NCI-H1436 (cell line): ENCODE results near the gene PMFBP1.

Source experiments
- DNase-seq: peaks from one replicate; lab custom pipeline; 2025; lab: John Stamatoyannopoulos, UW

PMFBP1 gene

GRCh38 chr16:72172105-72173034, at the start of gene PMFBP1:
PMFBP1 (minus strand) TSS chr16:72172155; CDS start chr16:72171208, 947 bp downstream.
- no peak for DNase-seq

GRCh38 chr16:72221630-72222024, 49.7 kb upstream of the PMFBP1 start:
- no peak for DNase-seq

DNA sequence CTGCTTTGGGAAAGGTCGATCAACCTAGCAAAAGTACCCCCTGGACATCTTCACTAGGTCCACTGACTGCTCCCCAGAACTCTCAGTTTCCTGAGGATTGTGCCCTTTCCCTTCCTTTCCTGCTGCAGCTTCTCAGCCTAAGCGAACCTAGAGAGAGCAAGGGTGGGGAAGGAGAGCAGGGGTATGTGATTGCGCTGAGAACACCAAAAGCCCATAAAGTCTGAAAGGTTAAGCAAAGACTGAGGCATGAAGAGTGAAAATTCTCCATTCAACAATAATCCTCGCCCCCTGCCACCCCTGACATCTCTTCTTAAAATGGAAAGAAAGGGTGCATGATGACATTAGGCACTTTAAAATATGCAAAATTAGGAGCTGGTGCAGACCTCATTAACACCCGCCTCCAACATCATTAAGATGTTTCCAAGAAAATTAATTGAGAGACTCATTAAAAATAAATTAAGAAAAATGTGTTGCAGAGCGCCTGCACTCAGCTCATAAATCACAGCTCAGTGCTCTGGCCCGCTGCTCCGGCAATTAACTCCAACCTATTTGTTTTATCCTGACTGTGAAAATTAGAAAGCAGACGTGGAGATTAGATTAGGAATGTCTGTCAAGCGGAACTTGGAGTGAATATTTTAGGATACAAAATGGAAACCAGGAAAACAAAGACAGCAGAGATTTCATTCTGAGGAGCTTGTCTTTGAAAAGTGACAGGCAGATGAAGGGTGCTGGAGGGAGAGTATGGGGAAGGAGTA, 49.1 kb upstream of the PMFBP1 start:
- DNase-seq = no peak

- no peak for DNase-seq
Observed at GRCh38 chr16:72219282-72219681, 47.3 kb upstream of the PMFBP1 start.

DNA sequence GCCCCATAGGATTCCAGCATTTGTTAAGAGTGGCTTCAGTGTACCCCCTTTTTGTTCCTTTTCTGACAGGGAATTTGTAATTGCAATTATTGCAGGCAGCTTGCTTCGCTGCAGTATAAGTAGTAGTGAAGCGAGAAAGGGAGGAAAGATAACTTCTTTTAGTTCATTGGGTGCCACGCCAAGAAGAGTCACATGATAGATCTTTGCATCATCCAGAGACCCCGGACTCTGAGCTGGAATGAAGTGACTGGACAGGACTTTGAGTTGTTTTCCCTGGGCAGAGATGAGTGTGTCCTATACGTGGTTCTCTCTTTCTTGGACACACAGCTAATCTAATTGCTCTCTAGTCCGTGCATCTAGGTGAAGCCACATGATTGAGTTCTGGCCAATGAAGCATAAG, 44.8 kb upstream of the PMFBP1 start:
- no peak for DNase-seq

- no peak for DNase-seq
Observed at GRCh38 chr16:72214821-72215220, 42.9 kb upstream of the PMFBP1 start.

DNA sequence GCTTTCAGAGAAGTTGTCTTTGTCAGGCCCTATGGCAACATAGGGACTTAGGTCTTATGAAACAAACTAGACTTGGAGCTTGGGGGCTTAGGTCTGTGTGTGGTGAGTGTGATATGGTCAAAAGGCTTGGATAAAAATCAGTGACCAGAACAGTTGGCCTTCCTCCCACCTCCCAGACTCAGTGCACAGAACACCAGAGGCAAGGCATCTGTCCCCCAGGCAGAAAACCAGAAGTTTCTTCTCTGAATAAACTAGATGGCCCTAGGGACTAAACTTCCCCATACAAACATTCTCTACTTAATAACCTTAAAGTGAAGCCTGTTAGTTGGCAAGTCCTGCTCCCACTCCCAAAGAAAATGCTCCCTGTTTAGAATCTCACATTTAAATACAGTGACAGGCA, 39.2 kb upstream of the PMFBP1 start:
- DNase-seq = no peak

DNA sequence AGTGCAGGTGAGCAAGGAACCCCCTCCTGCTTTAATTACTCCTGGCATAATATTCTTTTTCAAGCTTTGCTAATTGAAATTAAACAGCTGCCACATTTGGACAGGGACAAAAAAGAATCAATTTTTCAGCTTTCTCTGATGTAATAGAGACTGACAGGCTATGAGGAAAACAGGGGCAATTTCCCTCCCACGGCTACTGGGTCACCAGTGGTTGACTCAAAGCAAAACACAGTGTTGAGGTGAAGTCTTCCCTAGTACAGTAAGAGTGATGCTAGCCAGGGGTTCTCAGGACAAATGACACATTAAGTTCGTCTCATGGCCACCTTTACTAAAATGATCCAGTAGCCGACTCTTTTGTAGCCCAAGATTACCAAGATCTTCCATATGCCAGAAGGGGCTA, 38.6 kb upstream of the PMFBP1 start:
- no peak for DNase-seq

GRCh38 chr16:72210072-72210471, 38.1 kb upstream of the PMFBP1 start:
- DNase-seq = no peak

DNA sequence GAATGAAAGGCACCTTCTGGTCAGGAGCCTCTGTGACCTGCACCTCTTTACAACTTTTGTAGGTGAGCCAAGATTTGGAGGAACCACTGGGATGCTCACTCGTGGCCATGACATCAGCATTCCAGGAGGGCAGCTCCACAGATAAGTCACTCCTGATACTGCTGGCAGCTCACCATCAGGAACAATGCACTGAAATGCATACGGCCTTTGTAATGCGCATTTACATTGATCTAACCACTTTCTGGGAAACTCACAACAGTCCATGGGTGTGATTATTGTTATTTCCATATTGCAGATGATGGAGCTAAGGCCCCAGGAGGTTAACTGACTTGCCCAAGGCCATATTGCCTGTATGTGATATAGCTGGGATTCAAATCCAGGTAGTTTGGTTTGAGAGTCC, 34.3 kb upstream of the PMFBP1 start:
- no peak for DNase-seq

DNA sequence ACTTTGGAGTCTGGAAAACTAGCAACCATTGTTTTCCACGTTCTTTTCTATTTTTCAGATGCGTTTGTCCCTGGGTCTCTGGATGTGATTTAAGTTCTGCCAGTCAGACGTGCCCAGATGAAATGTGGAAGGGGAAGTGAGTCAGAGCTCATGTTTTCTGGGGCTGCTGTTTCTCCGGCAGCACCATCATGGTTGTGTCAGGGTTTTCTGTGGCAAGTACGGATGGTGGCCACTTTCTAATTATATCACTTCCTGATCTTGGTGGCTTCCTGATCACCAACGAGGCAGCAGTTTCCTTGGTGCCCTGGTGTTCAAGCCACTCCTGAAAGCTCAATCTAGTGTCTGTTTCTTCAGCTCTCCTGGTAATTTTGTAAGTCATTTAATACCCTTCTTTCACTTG, 31.4 kb upstream of the PMFBP1 start:
- DNase-seq = no peak

- no peak for DNase-seq
Observed at GRCh38 chr16:72202014-72202413, 30.1 kb upstream of the PMFBP1 start.

DNA sequence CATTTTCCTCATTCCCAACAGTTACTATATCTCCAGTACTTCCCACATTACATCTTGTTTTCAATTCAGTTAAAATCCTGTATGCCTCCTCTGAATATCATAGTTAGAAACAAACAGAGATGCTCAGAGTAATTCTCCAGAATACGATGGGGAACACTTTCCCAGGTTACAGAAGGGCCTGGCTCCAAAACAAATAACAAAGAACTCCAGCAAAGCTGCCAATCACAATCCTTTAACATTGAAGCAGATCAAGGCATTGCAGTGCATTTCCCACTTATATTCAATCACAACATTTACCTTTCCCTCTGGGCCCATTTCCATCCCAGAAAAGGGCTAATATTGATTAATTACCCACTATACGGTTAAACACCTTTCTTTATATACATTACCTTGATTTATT, 29.4 kb upstream of the PMFBP1 start:
- no peak for DNase-seq

- DNase-seq = no peak
Observed at GRCh38 chr16:72199761-72200337, 27.9 kb upstream of the PMFBP1 start.

- DNase-seq = peak; percentile 36
Observed at GRCh38 chr16:72198771-72199201, 26.8 kb upstream of the PMFBP1 start.

GRCh38 chr16:72198021-72198711, 26.2 kb upstream of the PMFBP1 start:
- peak; percentile 71 for DNase-seq

DNA sequence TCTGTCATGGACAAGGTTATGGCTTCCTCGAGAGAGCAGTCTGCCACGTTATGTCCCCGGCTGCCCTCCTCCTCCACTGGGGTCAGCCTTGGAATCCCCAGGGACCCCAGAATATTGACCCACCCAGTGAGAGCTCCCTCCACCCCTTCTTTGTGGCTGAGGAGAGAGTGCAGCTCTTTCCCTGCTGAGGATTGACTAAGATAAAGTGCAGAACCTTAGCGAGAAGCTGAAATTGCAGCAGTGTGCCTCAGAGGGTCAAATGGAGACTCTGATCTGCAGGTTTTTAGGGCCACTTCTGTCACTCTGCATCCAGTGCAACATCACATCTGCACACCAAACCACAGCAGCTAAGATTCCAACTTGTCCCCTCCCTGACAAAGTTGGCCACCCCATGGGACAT, 25.6 kb upstream of the PMFBP1 start:
- DNase-seq = no peak

DNA sequence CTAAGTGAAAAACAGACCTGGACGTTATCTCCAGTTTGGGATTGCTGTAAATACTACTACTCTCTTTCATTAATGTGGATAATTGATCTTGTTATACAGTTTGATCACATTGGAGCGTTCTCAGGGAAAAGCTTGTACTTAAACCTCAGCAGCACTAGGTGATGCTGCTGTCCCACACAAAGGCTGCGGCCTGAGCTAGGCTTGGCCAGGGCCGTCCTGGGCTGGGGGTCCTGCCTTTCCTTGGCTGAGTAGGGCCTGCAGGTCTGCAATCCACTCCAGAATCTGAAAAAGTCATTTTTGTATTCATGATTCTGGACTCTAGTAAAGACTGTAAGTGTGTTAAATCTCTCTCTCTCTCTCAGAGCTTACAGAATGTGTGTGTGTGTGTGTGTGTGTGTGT, 23.7 kb upstream of the PMFBP1 start:
- DNase-seq = no peak

- DNase-seq = peak; percentile 39
Observed at GRCh38 chr16:72191551-72191950, 19.6 kb upstream of the PMFBP1 start.

GRCh38 chr16:72189865-72190371, 18.0 kb upstream of the PMFBP1 start:
- DNase-seq = no peak

DNA sequence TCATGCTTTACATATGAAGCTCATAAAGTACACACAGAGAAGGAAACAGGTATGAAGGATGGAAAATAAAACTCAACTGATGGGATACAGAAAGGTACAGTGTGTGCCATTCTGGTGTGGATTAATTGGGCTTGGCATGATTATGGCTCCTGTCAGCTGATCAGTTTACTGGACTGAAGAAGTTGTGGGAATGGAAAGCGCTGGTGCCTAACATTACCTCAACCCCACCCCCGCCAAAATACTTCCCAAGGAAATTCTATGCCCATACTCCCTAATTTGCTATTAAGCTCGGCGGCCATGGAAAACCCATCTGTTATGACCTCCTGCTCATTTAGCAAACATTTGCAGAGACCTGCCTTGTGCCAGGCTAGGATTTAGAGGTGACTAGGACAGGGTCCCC, 16.6 kb upstream of the PMFBP1 start:
- no peak for DNase-seq

GRCh38 chr16:72187551-72187950, 15.6 kb upstream of the PMFBP1 start:
- no peak for DNase-seq
